ENCODE measurements around the gene JMJD1C. TPM values are rescaled to one million over a fixed set of nuclear protein-coding genes. Genes with fewer than 3 reads are reported as not detected.

JMJD1C gene
- total and polyA plus RNA-seq, 10 of the 15 experiments (the other 5 are each of a cell fraction or from before 2014, with no cell fraction given): 31.2 to 83.3 (median 49.5) TPM

DNA sequence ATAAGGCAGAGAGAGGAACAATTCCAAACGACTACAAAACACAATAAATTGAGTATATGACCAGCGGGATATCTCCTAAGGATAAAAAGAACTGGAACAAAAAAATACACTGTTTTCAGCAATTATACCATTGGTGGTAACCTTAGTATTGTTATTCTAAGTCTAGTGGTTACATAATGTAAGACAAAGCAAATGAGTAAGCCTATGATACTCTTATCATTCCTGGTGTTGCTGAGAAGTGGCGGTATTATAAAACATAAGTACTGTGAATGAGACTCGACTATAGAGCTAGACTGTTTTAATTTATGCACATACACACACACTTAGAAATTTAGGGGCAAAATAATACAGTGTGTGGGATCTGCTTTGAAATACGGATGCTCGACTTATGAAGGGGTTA is 225.0 kb downstream of the JMJD1C start:
- Histone ChIP-seq H3K4me1 (ENCODE audit: control insufficient read depth, insufficient read depth, low read length) (peaks cover 30% of the 10 kb centered on the region), H3K4me3 (no peak overlapping the region), H3K27me3 (replicated peaks in 1 of 2; ENCODE audit: control insufficient read depth in 2 of 2, insufficient read depth in 2 of 2, low read length in 1 of 2) (no peaks in the 10 kb centered on the region), H3K27ac (ENCODE audit: control insufficient read depth, insufficient read depth) (no peak overlapping the region), H3K9me3 (replicated peaks; ENCODE audit: control insufficient read depth, insufficient read depth, low read length) (no peaks in the 10 kb centered on the region; the same call in 1 of the 3 replicates), H3K79me2 (ENCODE audit: control insufficient read depth, insufficient read depth, low read length) (peaks cover 84% of the 10 kb centered on the region), H3K9ac (ENCODE audit: control insufficient read depth, insufficient read depth, low read length) (no peak overlapping the region), H3K4me2 (ENCODE audit: control insufficient read depth, insufficient read depth) (no peak overlapping the region), H2AFZ (ENCODE audit: control insufficient read depth, low read depth, low read length) (no peak overlapping the region), H4K20me1 (ENCODE audit: control insufficient read depth, insufficient read depth) (no peaks in the 10 kb centered on the region), H3K36me3 (ENCODE audit: control insufficient read depth in 2 of 2, insufficient read depth in 2 of 2, low read length in 1 of 2) (no peaks in the 10 kb centered on the region; a peak in 1 of 4 replicates)
- DNase-seq (ENCODE audit: low read depth, low spot score) (no peak), ATAC-seq (no peak), FAIRE-seq (no peak)
- BruUV-seq (replicated peaks): no TSS peak
- 91% methylated on average over 6 of the region's 6 CpGs for WGBS (ENCODE audit: insufficient coverage, insufficient replicate concordance, low lambda C conversion rate, missing lambda C conversion rate)
- in situ Hi-C loops (cut with MboI): no loop called here
- RAD21 ChIA-PET (ENCODE audit: unreplicated experiment): interaction anchor here (1.0 to 4.2 kb wide), 7 partner anchors 13 to 33 kb away, joined by 3 to 23 read pairs (median 4); no protein-coding TSS in a partner anchor
- CTCF ChIA-PET: interaction anchor here (0.7 to 1.6 kb wide), 4 partner anchors 13 to 21 kb away, joined by 3 to 5 read pairs (median 4); no protein-coding TSS in a partner anchor
- TF ChIP-seq ZNF24 (IDR thresholded peaks at IDR 0.05) (no peak), HDAC2 (IDR thresholded peaks at IDR 0.05) (no peak), RBBP5 (conservative IDR thresholded peaks at IDR 0.05) (no peak), NFXL1 (IDR thresholded peaks at IDR 0.05; ENCODE audit: borderline replicate concordance) (no peak)
- TF ChIP-seq, protein P1, sequence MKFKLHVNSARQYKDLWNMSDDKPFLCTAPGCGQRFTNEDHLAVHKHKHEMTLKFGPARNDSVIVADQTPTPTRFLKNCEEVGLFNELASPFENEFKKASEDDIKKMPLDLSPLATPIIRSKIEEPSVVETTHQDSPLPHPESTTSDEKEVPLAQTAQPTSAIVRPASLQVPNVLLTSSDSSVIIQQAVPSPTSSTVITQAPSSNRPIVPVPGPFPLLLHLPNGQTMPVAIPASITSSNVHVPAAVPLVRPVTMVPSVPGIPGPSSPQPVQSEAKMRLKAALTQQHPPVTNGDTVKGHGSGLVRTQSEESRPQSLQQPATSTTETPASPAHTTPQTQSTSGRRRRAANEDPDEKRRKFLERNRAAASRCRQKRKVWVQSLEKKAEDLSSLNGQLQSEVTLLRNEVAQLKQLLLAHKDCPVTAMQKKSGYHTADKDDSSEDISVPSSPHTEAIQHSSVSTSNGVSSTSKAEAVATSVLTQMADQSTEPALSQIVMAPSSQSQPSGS (IDR thresholded peaks at IDR 0.05; ENCODE audit: low read length): no peak
- TF ChIP-seq, protein P2, sequence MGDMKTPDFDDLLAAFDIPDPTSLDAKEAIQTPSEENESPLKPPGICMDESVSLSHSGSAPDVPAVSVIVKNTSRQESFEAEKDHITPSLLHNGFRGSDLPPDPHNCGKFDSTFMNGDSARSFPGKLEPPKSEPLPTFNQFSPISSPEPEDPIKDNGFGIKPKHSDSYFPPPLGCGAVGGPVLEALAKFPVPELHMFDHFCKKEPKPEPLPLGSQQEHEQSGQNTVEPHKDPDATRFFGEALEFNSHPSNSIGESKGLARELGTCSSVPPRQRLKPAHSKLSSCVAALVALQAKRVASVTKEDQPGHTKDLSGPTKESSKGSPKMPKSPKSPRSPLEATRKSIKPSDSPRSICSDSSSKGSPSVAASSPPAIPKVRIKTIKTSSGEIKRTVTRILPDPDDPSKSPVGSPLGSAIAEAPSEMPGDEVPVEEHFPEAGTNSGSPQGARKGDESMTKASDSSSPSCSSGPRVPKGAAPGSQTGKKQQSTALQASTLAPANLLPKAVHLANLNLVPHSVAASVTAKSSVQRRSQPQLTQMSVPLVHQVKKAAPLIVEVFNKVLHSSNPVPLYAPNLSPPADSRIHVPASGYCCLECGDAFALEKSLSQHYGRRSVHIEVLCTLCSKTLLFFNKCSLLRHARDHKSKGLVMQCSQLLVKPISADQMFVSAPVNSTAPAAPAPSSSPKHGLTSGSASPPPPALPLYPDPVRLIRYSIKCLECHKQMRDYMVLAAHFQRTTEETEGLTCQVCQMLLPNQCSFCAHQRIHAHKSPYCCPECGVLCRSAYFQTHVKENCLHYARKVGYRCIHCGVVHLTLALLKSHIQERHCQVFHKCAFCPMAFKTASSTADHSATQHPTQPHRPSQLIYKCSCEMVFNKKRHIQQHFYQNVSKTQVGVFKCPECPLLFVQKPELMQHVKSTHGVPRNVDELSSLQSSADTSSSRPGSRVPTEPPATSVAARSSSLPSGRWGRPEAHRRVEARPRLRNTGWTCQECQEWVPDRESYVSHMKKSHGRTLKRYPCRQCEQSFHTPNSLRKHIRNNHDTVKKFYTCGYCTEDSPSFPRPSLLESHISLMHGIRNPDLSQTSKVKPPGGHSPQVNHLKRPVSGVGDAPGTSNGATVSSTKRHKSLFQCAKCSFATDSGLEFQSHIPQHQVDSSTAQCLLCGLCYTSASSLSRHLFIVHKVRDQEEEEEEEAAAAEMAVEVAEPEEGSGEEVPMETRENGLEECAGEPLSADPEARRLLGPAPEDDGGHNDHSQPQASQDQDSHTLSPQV (IDR thresholded peaks at IDR 0.05): no peak
- SMC1A ChIA-PET (ENCODE audit: uncharacterized antibody, unreplicated experiment): interaction anchor here (1.1 to 6.2 kb wide), 9 partner anchors 12 to 388 kb away, joined by 3 to 47 read pairs (median 5); no protein-coding TSS in a partner anchor
- intact Hi-C loops (cut with micrococcal nuclease; ENCODE audit: unreplicated experiment): no loop called here
- POLR2A ChIA-PET: interaction anchor here (0.6 kb wide), 1 partner anchor 68 kb away, joined by 3 read pairs; no protein-coding TSS in a partner anchor

Data from GM12878 (cell line).